Neural cell (in vitro differentiated cells): ENCODE results near the gene DEK. TPM values are rescaled to one million over a fixed set of nuclear protein-coding genes. Genes with fewer than 3 reads are reported as not detected.

Experiments used
- H2AFZ ChIP-seq: fragments of 200-600, 300-800 bp; sonication (generic), shearing (Covaris generic); 2 replicates; pipeline ENCODE4 v1.6.0; 2014; ENCODE audit warnings: low read depth, mild to moderate bottlenecking, antibody characterized with exemption, low read length, moderate library complexity
- H3F3A ChIP-seq: fragments of 200-600 bp; shearing (Covaris generic); 2 replicates; pipeline ENCODE4 v1.6.1; 2016; ENCODE audit warnings: mild to moderate bottlenecking, moderate library complexity, mixed read lengths, antibody characterized with exemption, low read length; ENCODE audit not compliant: insufficient read depth, poor library complexity, severe bottlenecking
- H3K27ac ChIP-seq: fragments of 200-600, 300-800 bp; sonication (generic), shearing (Covaris generic); 2 replicates; pipeline ENCODE4 v1.5.1; 2014; ENCODE audit warnings: mild to moderate bottlenecking, low read length, moderate library complexity
- H3K27me3 ChIP-seq: fragments of 300-800, 200-600 bp; sonication (generic), shearing (Covaris generic); 2 replicates; pipeline ENCODE4 v1.6.0; 2014; ENCODE audit warnings: mild to moderate bottlenecking, low read depth, low read length, moderate library complexity; ENCODE audit not compliant: insufficient read depth
- H3K36me3 ChIP-seq: fragments of 300-800, 200-600 bp; sonication (generic), shearing (Covaris generic); 2 replicates; pipeline ENCODE4 v1.5.1; 2014; ENCODE audit warnings: mild to moderate bottlenecking, antibody characterized with exemption, low read length, moderate library complexity; ENCODE audit not compliant: insufficient read depth
- H3K4me2 ChIP-seq: fragments of 300-800, 200-600 bp; sonication (generic), shearing (Covaris generic); 2 replicates; pipeline ENCODE4 v1.6.0; 2014; ENCODE audit warnings: mild to moderate bottlenecking, low read length
- H3K4me3 ChIP-seq: fragments of 300-800, 200-600 bp; sonication (generic), shearing (Covaris generic); 2 replicates; pipeline ENCODE4 v1.5.1; 2014; ENCODE audit warnings: mild to moderate bottlenecking, low read length, moderate library complexity
- H3K79me2 ChIP-seq: fragments of 200-600 bp; shearing (Covaris generic); replicated peaks from 2 replicates; pipeline ENCODE4 v1.6.0; 2014; ENCODE audit warnings: mild to moderate bottlenecking, low read length, moderate library complexity; ENCODE audit not compliant: insufficient read depth
- H3K9ac ChIP-seq: fragments of 300-800, 200-600 bp; sonication (generic), shearing (Covaris generic); 2 replicates; pipeline ENCODE4 v1.6.1; 2016; ENCODE audit warnings: mild to moderate bottlenecking, low read length, mixed read lengths
- H3K9me2 ChIP-seq: fragments of 200-600 bp; shearing (Covaris generic); 2 replicates; pipeline ENCODE4 v1.6.1; 2016; ENCODE audit warnings: mild to moderate bottlenecking, low read length, mixed read lengths; ENCODE audit not compliant: insufficient read depth
- H3K9me3 ChIP-seq: fragments of 200-600, 300-800 bp; sonication (generic), shearing (Covaris generic); 2 replicates; pipeline ENCODE4 v1.6.1; 2016; ENCODE audit warnings: mild to moderate bottlenecking, mixed run types, low read length, moderate library complexity, mixed read lengths
- H4K20me1 ChIP-seq: fragments of 200-600 bp; shearing (Covaris generic); 2 replicates; pipeline ENCODE4 v1.6.1; 2016; ENCODE audit warnings: mild to moderate bottlenecking, mixed run types; ENCODE audit not compliant: insufficient read depth
- EP300 ChIP-seq: fragments of 450-650 bp; conservative IDR thresholded peaks from 2 replicates; pipeline ENCODE4 v1.6.1; 2014; ENCODE audit warnings: antibody characterized with exemption, mild to moderate bottlenecking, moderate library complexity; ENCODE audit not compliant: poor library complexity, severe bottlenecking
- EZH2 ChIP-seq: fragments of 200-600, 300-800 bp; shearing (Covaris generic), sonication (generic); IDR thresholded peaks from 2 replicates; pipeline ENCODE4 v1.6.1; 2014; ENCODE audit warnings: antibody characterized with exemption, low read length, borderline replicate concordance, mild to moderate bottlenecking; ENCODE audit not compliant: insufficient read depth, poor library complexity, severe bottlenecking
- MXI1 ChIP-seq: fragments of 450-650 bp; conservative IDR thresholded peaks from 2 replicates; pipeline ENCODE4 v1.6.1; 2014; ENCODE audit warnings: antibody characterized with exemption, mild to moderate bottlenecking; ENCODE audit not compliant: poor library complexity, severe bottlenecking
- POLR2AphosphoS5 ChIP-seq: IDR thresholded peaks from 2 replicates; pipeline ENCODE4 v1.6.1; 2012
- RAD21 ChIP-seq: fragments of 450-650 bp; conservative IDR thresholded peaks from 2 replicates; pipeline ENCODE4 v1.6.1; 2014; ENCODE audit warnings: antibody characterized with exemption, mild to moderate bottlenecking, moderate library complexity
- SMC3 ChIP-seq: fragments of 450-650 bp; conservative IDR thresholded peaks from 2 replicates; pipeline ENCODE4 v1.6.1; 2014; ENCODE audit warnings: antibody characterized with exemption, mild to moderate bottlenecking, moderate library complexity; ENCODE audit not compliant: poor library complexity
- TAF1 ChIP-seq: IDR thresholded peaks from 2 replicates; pipeline ENCODE4 v1.6.1; 2012; ENCODE audit warnings: low read depth
- polyA plus RNA-seq: library from polyadenylated mRNA; depleted of rRNA; stranded (reverse); fragments of >200 nt; gene quantifications from 2 replicates; pipeline ENCODE4 v1.2.3, GENCODE V29; 2014
- TF ChIP-seq, protein P1 (sequence below): IDR thresholded peaks from 2 replicates; pipeline ENCODE4 v1.6.1; 2012; ENCODE audit warnings: borderline replicate concordance
- TF ChIP-seq, protein P2 (sequence below): fragments of 450-650 bp; IDR thresholded peaks from 2 replicates; pipeline ENCODE4 v1.5.1; 2014; ENCODE audit warnings: antibody characterized with exemption, mild to moderate bottlenecking, moderate library complexity; ENCODE audit not compliant: poor library complexity, severe bottlenecking

DEK gene
- polyA plus RNA-seq, 1 donor from 2014 or later = 94.3 TPM

DNA sequence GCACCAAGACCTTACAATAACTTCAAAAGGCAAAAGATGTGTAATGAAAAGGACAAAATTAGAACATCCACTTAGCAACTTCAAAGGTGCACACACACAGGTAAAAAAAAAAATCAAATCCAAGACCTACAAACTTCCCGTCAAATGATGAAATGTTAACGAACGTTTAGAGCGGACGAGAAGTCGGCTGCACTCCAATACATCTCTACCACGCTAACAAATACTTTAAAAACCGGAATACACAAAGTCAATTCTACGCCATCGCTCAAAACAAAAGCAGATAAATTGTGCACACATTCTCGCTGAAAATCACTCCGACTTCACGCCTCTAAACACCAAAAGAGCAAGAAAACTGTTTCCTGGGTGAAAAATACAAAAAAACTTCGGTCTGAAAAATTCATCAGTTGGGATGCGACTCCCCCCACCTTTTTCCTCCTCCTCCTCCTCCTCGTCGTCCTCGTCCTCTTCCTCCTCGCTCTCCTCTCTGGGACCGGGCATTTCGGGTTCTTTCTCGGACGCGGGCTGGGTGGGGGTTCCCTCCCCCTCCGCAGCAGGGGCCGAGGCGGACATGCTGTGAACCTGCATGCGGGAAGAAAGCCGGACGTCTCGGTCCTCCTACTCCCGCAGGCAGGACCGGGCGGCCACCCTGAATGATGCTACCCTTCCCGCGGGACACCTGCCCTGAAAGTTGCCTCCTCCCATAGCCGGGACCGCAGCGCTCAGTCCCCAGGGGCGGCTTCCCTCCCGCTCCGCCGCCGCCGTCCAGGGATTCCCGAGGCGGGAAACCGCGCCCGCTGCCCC, 712 bp downstream of the DEK start:
- H3K9ac ChIP-seq = peak overlapping the region; percentile 73
- TF ChIP-seq EP300 (no peak), TAF1 (peak; percentile 54), RAD21 (no peak), EZH2 (no peak), MXI1 (peak; percentile 26), SMC3 (no peak), POLR2AphosphoS5 (no peak)
- TF ChIP-seq, protein P1, sequence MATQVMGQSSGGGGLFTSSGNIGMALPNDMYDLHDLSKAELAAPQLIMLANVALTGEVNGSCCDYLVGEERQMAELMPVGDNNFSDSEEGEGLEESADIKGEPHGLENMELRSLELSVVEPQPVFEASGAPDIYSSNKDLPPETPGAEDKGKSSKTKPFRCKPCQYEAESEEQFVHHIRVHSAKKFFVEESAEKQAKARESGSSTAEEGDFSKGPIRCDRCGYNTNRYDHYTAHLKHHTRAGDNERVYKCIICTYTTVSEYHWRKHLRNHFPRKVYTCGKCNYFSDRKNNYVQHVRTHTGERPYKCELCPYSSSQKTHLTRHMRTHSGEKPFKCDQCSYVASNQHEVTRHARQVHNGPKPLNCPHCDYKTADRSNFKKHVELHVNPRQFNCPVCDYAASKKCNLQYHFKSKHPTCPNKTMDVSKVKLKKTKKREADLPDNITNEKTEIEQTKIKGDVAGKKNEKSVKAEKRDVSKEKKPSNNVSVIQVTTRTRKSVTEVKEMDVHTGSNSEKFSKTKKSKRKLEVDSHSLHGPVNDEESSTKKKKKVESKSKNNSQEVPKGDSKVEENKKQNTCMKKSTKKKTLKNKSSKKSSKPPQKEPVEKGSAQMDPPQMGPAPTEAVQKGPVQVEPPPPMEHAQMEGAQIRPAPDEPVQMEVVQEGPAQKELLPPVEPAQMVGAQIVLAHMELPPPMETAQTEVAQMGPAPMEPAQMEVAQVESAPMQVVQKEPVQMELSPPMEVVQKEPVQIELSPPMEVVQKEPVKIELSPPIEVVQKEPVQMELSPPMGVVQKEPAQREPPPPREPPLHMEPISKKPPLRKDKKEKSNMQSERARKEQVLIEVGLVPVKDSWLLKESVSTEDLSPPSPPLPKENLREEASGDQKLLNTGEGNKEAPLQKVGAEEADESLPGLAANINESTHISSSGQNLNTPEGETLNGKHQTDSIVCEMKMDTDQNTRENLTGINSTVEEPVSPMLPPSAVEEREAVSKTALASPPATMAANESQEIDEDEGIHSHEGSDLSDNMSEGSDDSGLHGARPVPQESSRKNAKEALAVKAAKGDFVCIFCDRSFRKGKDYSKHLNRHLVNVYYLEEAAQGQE = no peak
- TF ChIP-seq, protein P2, sequence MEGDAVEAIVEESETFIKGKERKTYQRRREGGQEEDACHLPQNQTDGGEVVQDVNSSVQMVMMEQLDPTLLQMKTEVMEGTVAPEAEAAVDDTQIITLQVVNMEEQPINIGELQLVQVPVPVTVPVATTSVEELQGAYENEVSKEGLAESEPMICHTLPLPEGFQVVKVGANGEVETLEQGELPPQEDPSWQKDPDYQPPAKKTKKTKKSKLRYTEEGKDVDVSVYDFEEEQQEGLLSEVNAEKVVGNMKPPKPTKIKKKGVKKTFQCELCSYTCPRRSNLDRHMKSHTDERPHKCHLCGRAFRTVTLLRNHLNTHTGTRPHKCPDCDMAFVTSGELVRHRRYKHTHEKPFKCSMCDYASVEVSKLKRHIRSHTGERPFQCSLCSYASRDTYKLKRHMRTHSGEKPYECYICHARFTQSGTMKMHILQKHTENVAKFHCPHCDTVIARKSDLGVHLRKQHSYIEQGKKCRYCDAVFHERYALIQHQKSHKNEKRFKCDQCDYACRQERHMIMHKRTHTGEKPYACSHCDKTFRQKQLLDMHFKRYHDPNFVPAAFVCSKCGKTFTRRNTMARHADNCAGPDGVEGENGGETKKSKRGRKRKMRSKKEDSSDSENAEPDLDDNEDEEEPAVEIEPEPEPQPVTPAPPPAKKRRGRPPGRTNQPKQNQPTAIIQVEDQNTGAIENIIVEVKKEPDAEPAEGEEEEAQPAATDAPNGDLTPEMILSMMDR = no peak
- H3F3A ChIP-seq = peaks cover 6% of the 10 kb centered on the region
- H3K27me3 ChIP-seq = no peaks in the 10 kb centered on the region
- H3K9me3 ChIP-seq = no peaks in the 10 kb centered on the region
- peak overlapping the region; percentile 97 for H3K4me3 ChIP-seq
- no peaks in the 10 kb centered on the region for H4K20me1 ChIP-seq
- peak overlapping the region; percentile 56 for H3K27ac ChIP-seq
- H3K36me3 ChIP-seq = no peaks in the 10 kb centered on the region
- H3K79me2 ChIP-seq = peaks cover 52% of the 10 kb centered on the region
- peak overlapping the region; percentile 99 for H3K4me2 ChIP-seq
- no peaks in the 10 kb centered on the region for H3K9me2 ChIP-seq
- peak overlapping the region; percentile 56 for H2AFZ ChIP-seq

DNA sequence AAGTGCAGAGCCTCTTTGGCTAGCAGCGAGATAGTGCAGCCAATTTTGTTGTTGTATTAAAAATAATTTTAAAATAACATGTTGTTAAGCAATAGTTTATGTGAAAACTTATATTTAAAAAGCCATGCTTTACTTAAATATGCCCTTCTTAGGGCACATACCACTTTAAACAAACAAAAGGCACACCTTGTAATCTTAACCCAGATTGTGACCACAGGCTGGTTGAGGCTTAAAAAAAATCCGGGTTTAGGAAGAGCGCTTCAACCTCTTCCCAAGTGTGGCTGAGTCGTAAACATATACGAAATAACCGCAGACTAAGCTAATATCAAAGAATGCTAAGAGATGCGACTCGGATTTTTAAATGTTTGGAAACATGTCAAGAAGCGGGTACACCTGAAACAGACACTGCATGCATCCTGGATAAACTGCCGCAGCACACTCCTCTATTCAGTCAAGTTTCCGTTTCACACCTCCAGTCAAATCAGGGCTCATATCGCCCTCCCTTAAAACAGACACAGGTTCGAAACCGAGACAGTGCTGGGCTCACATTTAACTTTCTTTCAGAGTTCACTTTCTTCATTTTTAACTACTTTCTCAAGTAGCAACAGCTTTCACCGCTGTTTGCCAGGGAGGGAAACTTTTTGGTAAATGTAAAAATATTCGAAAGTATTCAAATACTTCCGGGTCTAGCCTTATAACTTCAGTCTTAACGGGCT, 1.5 kb downstream of the DEK start:
- Histone ChIP-seq H4K20me1 (no peaks in the 10 kb centered on the region), H3K27me3 (no peaks in the 10 kb centered on the region), H2AFZ (no peak overlapping the region), H3K4me2 (peak overlapping the region; percentile 99), H3K4me3 (peak overlapping the region; percentile 97), H3F3A (peaks cover 6% of the 10 kb centered on the region), H3K9me2 (no peaks in the 10 kb centered on the region), H3K79me2 (peaks cover 60% of the 10 kb centered on the region), H3K9ac (peak overlapping the region; percentile 73), H3K36me3 (no peaks in the 10 kb centered on the region), H3K9me3 (no peaks in the 10 kb centered on the region), H3K27ac (no peak overlapping the region)
- no peak for TF ChIP-seq TAF1
- TF ChIP-seq SMC3 = no peak
- no peak for TF ChIP-seq RAD21
- no peak for TF ChIP-seq EZH2
- no peak for TF ChIP-seq MXI1
- no peak for TF ChIP-seq POLR2AphosphoS5
- TF ChIP-seq, protein P2 = no peak
- TF ChIP-seq, protein P1 = no peak
